Activated B cell treated with CpG ODN at 0.5 μM for 24 hours (primary cell): ENCODE results near the gene ANKMY1. TPM values are rescaled to one million over a fixed set of nuclear protein-coding genes. Genes with fewer than 3 reads are reported as not detected.

ENCODE experiments used
- ATAC-seq: fragments of 200-7000 bp; cut with Tn5 transposase; one replicate; pipeline ENCODE4 v1.10.0; 2021; ENCODE audit warnings: low read depth, mild to moderate bottlenecking, moderate library complexity
- CTCF ChIA-PET: fragments of 350-600 bp; sonication (Branson Sonifier 250); formaldehyde crosslinking; loops from one replicate; lab custom pipeline; 2021; ENCODE audit warnings: antibody characterized with exemption; lab: Charles Lee
- POLR2A ChIA-PET: fragments of 350-600 bp; sonication (Branson Sonifier 250); formaldehyde crosslinking; loops from one replicate; lab custom pipeline; 2021; ENCODE audit warnings: antibody characterized with exemption; lab: Charles Lee
- DNase-seq: peaks from one replicate; pipeline ENCODE4 v3.0.0; 2022
- H3K27ac Mint-ChIP-seq: one replicate; pipeline ENCODE4 v1.8.0; 2020; ENCODE audit warnings: mixed read lengths
- H3K27me3 Mint-ChIP-seq: one replicate; pipeline ENCODE4 v1.8.0; 2021; ENCODE audit warnings: mixed read lengths
- H3K36me3 Mint-ChIP-seq: one replicate; pipeline ENCODE4 v1.8.0; 2021; ENCODE audit warnings: low read depth, mixed read lengths
- H3K4me1 Mint-ChIP-seq: one replicate; pipeline ENCODE4 v1.8.0; 2021; ENCODE audit warnings: mixed read lengths
- H3K4me3 Mint-ChIP-seq: one replicate; pipeline ENCODE4 v1.8.0; 2020; ENCODE audit warnings: mild to moderate bottlenecking, mixed read lengths
- H3K9me3 Mint-ChIP-seq: one replicate; pipeline ENCODE4 v1.8.0; 2020; ENCODE audit warnings: mixed read lengths
- intact Hi-C: fragments of 100-400 bp; cut with micrococcal nuclease; formaldehyde crosslinking; loops from one replicate; pipeline ENCODE4 v1.15.1; 2024
- total RNA-seq: library from RNA; stranded (reverse); gene quantifications from 2 replicates; pipeline ENCODE4 v1.2.3, GENCODE V29; 2022
- TF ChIP-seq, protein P1 (sequence below): fragments of 200-600 bp; IDR thresholded peaks from one replicate; pipeline ENCODE4 v1.8.0; 2022; ENCODE audit warnings: antibody characterized with exemption, mild to moderate bottlenecking

ANKMY1 gene
- total RNA-seq, 1 donor from 2014 or later: 40.4 TPM

DNA sequence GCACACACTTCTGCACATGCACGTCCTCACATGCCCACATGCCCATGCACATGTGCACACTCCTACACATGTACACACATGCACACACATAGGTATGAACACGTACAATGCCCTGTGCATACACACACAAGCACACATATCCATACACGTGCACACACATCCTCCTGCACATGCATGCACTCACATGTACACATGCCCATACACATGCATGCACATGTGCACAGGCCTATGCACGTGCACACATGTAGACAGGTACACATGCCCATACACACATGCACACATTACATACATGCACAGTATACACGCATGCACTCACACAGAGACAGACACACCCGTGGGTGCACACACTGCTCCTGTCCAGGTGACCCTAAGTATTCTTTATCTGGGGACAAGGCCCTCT, 88.0 kb downstream of the ANKMY1 start:
- DNase-seq (no peak), ATAC-seq (no peak)
- H3K27ac Mint-ChIP-seq: no peak overlapping the region
- POLR2A ChIA-PET: no interaction called here
- peaks cover 14% of the 10 kb centered on the region for H3K36me3 Mint-ChIP-seq
- CTCF ChIA-PET: no interaction called here
- TF ChIP-seq, protein P1, sequence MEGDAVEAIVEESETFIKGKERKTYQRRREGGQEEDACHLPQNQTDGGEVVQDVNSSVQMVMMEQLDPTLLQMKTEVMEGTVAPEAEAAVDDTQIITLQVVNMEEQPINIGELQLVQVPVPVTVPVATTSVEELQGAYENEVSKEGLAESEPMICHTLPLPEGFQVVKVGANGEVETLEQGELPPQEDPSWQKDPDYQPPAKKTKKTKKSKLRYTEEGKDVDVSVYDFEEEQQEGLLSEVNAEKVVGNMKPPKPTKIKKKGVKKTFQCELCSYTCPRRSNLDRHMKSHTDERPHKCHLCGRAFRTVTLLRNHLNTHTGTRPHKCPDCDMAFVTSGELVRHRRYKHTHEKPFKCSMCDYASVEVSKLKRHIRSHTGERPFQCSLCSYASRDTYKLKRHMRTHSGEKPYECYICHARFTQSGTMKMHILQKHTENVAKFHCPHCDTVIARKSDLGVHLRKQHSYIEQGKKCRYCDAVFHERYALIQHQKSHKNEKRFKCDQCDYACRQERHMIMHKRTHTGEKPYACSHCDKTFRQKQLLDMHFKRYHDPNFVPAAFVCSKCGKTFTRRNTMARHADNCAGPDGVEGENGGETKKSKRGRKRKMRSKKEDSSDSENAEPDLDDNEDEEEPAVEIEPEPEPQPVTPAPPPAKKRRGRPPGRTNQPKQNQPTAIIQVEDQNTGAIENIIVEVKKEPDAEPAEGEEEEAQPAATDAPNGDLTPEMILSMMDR: no peak
- intact Hi-C loops: no loop called here
- H3K9me3 Mint-ChIP-seq: peaks cover 9% of the 10 kb centered on the region
- H3K4me3 Mint-ChIP-seq: no peak overlapping the region
- H3K27me3 Mint-ChIP-seq: no peaks in the 10 kb centered on the region
- peaks cover 2% of the 10 kb centered on the region for H3K4me1 Mint-ChIP-seq

DNA sequence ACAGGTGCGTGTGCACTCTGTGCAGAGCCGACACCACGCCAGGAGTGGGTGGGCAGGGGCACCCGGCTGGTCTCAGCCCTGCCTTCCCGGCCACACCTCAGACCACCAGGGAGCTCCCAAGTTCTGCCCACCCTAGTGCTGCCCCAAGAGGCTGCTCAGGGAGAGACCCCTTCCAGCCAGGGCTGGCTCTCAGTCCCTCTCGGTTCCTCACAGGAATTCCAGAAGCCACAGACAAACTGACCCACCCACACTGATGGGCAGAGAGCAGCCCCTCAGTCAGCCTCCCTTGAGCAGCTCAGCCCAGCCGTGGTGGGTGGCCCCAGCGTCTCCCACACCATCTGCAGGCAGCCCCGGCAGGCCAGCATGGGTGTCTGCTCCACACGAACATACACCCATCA, 88.5 kb downstream of the ANKMY1 start:
- TF ChIP-seq, protein P1: no peak
- DNase-seq (no peak), ATAC-seq (no peak)
- POLR2A ChIA-PET: no interaction called here
- peaks cover 2% of the 10 kb centered on the region for H3K4me1 Mint-ChIP-seq
- intact Hi-C loops: no loop called here
- no peak overlapping the region for H3K4me3 Mint-ChIP-seq
- H3K36me3 Mint-ChIP-seq: peaks cover 10% of the 10 kb centered on the region
- no peaks in the 10 kb centered on the region for H3K27me3 Mint-ChIP-seq
- CTCF ChIA-PET: no interaction called here
- no peak overlapping the region for H3K27ac Mint-ChIP-seq
- peaks cover 6% of the 10 kb centered on the region for H3K9me3 Mint-ChIP-seq

DNA sequence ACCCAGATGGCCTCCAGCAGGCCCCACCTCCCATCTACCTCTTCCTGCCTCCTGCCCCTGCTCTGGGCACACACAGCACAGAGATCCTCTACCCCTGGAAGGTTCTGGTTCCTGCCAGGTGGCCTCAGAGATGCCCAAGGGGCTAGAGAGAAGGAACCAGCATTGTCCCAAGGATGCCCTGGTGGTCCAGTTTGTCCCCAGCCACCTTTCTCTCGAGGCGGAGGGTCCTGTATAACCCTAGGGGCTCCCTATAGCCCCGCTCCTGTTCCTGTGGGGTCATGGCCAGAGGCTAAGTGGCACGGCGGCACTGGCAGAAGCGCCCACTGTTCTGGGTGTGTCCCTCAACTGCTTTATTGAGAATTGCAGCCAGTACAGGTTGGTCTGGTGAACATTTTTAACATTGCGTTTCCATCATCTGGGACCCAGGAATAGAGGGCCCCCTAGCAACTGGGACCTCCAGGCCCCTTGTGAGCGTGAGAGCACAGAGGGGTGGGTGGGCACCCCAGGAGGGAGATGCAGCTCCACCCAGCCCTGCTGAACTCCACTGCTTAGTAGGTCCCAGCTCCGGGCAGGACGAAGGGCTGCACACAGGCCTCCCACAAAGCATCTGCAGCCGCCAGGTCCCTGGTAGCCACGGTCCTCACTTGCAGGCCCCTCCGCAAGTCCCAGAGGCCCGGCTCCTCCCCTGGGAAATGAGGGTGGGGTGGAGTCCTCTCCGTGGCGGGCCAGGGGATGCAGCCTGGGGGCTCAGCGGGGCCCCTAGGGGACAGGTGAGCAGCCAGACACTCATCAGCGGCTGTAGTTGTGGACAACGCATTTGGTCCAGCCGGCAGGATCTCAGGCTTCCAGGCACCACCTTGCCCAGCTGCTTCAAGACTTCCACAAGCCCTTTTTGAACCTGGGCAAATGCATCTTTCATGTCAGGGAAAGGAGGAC, 89.2 kb downstream of the ANKMY1 start:
- H3K4me1 Mint-ChIP-seq: peaks cover 2% of the 10 kb centered on the region
- TF ChIP-seq, protein P1: no peak
- peaks cover 7% of the 10 kb centered on the region for H3K36me3 Mint-ChIP-seq
- peaks cover 3% of the 10 kb centered on the region for H3K9me3 Mint-ChIP-seq
- no peak overlapping the region for H3K27ac Mint-ChIP-seq
- ATAC-seq (no peak), DNase-seq (no peak)
- ChIA-PET CTCF (no interaction called here), POLR2A (no interaction called here)
- no peaks in the 10 kb centered on the region for H3K27me3 Mint-ChIP-seq
- intact Hi-C loops: no loop called here
- H3K4me3 Mint-ChIP-seq: no peak overlapping the region

DNA sequence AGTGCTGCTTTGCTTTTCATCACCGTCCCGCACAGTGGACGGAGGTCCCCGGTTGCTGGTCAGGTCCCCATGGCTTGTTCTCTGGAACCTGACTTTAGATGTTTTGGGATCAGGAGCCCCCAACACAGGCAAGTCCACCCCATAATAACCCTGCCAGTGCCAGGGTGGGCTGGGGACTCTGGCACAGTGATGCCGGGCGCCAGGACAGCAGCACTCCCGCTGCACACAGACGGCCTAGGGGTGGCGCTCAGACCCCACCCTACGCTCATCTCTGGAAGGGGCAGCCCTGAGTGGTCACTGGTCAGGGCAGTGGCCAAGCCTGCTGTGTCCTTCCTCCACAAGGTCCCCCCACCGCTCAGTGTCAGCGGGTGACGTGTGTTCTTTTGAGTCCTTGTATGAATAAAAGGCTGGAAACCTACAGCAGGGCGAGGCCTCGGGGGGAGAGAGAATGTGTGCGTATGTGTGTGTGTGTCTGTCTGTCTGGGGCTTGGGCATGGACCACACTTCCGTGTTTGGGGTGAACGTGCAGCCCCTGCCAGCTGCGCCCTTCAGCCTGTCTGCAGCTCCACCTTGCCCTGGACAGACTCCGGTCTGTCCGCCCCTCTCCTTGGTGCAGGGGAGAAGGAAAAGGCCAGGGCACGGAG, 90.0 kb downstream of the ANKMY1 start:
- Mint-ChIP-seq H3K9me3 (no peaks in the 10 kb centered on the region), H3K4me1 (peaks cover 2% of the 10 kb centered on the region), H3K27me3 (no peaks in the 10 kb centered on the region), H3K27ac (no peak overlapping the region), H3K4me3 (no peak overlapping the region), H3K36me3 (peaks cover 5% of the 10 kb centered on the region)
- ATAC-seq (no peak), DNase-seq (no peak)
- intact Hi-C loops: no loop called here
- TF ChIP-seq, protein P1: no peak
- POLR2A ChIA-PET: no interaction called here
- CTCF ChIA-PET: no interaction called here

DNA sequence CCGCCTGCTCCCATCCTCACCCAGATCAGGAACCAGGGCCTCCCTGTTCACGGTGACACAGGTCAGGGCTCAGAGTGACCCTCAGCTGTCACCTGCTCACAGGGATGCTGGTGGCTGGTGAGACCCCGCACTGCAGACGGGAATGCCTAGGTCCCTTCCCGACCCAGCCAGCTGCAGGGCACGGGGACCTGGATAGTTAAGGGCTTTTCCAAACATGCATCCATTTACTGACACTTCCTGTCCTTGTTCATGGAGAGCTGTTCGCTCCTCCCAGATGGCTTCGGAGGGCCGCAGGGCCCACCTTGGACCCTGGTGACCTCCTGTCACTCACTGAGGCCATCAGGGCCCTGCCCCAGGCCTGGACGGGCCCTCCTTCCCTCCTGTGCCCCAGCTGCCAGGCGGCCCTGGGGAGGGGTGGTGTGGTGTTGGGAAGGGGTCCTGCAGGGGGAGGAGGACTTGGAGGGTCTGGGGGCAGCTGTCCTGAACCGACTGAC, 90.6 kb downstream of the ANKMY1 start:
- peaks cover 2% of the 10 kb centered on the region for H3K4me1 Mint-ChIP-seq
- TF ChIP-seq, protein P1: no peak
- POLR2A ChIA-PET: no interaction called here
- no peaks in the 10 kb centered on the region for H3K9me3 Mint-ChIP-seq
- H3K36me3 Mint-ChIP-seq: peaks cover 1% of the 10 kb centered on the region
- CTCF ChIA-PET: no interaction called here
- H3K4me3 Mint-ChIP-seq: no peak overlapping the region
- no peak overlapping the region for H3K27ac Mint-ChIP-seq
- intact Hi-C loops: no loop called here
- DNase-seq: no peak
- ATAC-seq: no peak
- no peaks in the 10 kb centered on the region for H3K27me3 Mint-ChIP-seq
